Measurements from ENCODE around the gene RPL18A.

DNA sequence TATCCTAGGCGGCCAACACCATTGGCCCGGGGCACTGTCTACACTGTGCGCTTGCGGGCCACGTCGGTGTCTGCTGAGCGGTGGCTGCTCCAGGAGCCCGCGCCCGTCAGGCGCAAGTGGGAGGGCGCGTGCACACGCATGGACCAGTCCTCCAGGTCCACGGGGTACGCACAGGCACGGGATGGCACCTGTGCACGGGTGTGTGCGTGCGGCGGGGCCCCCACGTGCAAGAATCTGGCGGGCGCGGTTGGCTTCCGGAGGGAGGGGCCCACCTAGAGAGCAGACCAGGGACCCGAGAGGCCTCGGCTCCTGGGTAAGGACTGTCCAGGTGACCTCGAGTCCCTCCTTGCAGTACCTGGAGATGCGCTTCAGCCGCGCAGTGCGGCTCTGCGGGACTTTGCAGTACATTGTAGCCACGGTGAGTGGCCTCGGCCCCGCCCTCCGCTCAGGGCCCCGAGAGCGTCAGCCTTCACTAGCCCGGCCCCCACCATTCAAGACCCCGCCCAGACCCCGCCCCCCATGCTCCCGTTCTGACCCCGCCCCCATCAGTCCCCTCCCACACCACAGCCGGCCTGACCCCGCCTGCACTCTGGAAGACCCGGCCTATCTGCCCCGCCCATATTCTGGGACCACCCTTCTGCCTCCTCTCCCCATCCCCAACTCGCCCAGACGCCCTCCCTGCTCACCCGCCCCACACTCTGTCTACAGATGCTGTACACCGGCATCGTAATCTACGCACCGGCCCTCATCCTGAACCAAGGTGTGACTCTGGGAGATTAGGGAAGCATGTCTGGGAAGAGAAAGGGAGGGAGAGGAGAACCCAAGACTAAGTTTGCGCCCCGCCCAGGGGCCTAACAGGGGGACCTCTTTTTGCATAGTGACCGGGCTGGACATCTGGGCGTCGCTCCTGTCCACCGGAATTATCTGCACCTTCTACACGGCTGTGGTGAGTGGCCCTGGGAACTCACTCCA lies 14.4 kb downstream of the RPL18A start:
- TF ChIP-seq, protein P1, sequence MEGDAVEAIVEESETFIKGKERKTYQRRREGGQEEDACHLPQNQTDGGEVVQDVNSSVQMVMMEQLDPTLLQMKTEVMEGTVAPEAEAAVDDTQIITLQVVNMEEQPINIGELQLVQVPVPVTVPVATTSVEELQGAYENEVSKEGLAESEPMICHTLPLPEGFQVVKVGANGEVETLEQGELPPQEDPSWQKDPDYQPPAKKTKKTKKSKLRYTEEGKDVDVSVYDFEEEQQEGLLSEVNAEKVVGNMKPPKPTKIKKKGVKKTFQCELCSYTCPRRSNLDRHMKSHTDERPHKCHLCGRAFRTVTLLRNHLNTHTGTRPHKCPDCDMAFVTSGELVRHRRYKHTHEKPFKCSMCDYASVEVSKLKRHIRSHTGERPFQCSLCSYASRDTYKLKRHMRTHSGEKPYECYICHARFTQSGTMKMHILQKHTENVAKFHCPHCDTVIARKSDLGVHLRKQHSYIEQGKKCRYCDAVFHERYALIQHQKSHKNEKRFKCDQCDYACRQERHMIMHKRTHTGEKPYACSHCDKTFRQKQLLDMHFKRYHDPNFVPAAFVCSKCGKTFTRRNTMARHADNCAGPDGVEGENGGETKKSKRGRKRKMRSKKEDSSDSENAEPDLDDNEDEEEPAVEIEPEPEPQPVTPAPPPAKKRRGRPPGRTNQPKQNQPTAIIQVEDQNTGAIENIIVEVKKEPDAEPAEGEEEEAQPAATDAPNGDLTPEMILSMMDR (IDR thresholded peaks at IDR 0.05): no peak
- no peak for TF ChIP-seq POLR2A (IDR thresholded peaks at IDR 0.05)
